Type B pancreatic cell (in vitro differentiated cells): ENCODE data around the gene MUC4. TPM values are rescaled to one million over a fixed set of nuclear protein-coding genes. Genes with fewer than 3 reads are reported as not detected.

Experiments
- DNase-seq: peaks from one replicate; pipeline ENCODE4 v3.0.0; 2021; ENCODE audit warnings: mixed read lengths; ENCODE audit not compliant: unreplicated experiment; ENCODE audit errors: extremely low spot score
- H3K27ac Mint-ChIP-seq: 2 replicates; pipeline ENCODE4 v1.8.0; 2021; ENCODE audit warnings: mild to moderate bottlenecking, mixed read lengths
- H3K27me3 Mint-ChIP-seq: 2 replicates; pipeline ENCODE4 v1.8.0; 2021; ENCODE audit warnings: mixed read lengths
- H3K36me3 Mint-ChIP-seq: 2 replicates; pipeline ENCODE4 v1.8.0; 2021; ENCODE audit warnings: mixed read lengths
- H3K4me1 Mint-ChIP-seq: one replicate; pipeline ENCODE4 v1.8.0; 2021; ENCODE audit warnings: mixed read lengths; ENCODE audit not compliant: unreplicated experiment
- H3K4me3 Mint-ChIP-seq: 2 replicates; pipeline ENCODE4 v1.8.0; 2021; ENCODE audit warnings: mild to moderate bottlenecking, mixed read lengths
- H3K9me3 Mint-ChIP-seq: 2 replicates; pipeline ENCODE4 v1.8.0; 2021; ENCODE audit warnings: mixed read lengths
- total RNA-seq: library from RNA; stranded (reverse); gene quantifications from 2 replicates; pipeline ENCODE4 v1.2.1, GENCODE V29; 2021; ENCODE audit warnings: low replicate concordance
- TF ChIP-seq, protein P1 (sequence below): fragments of 200-600 bp; sonication (generic); conservative IDR thresholded peaks from 2 replicates; pipeline ENCODE4 v1.5.0; 2021; ENCODE audit warnings: antibody characterized with exemption, mild to moderate bottlenecking

MUC4 gene
- total RNA-seq, 1 donor from 2014 or later, result 2.4 TPM

DNA sequence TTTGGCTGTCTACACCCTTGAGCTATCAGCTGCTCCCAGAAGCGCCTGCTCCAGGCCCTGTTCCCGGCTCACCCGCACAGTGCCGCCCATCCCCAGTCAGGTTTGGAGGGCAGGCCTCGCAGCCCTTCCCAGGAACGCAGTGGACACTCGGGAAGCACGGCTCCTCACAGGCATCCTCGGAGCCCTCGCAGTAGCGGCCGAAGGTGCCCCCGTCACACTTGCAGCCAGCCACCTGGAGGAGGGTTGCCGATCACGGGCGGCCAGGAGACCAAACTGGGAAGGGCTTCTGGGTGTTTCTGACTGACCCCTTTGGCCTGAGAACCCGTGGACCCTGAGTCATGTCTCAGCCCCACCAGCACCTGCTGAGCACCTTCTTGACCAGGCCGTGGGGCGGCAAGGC is 57.6 kb downstream of the MUC4 start:
- Mint-ChIP-seq H3K36me3 (no peaks in the 10 kb centered on the region), H3K27ac (no peak overlapping the region), H3K9me3 (no peaks in the 10 kb centered on the region), H3K27me3 (peaks cover 4% of the 10 kb centered on the region), H3K4me1 (no peaks in the 10 kb centered on the region), H3K4me3 (no peak overlapping the region)
- TF ChIP-seq, protein P1, sequence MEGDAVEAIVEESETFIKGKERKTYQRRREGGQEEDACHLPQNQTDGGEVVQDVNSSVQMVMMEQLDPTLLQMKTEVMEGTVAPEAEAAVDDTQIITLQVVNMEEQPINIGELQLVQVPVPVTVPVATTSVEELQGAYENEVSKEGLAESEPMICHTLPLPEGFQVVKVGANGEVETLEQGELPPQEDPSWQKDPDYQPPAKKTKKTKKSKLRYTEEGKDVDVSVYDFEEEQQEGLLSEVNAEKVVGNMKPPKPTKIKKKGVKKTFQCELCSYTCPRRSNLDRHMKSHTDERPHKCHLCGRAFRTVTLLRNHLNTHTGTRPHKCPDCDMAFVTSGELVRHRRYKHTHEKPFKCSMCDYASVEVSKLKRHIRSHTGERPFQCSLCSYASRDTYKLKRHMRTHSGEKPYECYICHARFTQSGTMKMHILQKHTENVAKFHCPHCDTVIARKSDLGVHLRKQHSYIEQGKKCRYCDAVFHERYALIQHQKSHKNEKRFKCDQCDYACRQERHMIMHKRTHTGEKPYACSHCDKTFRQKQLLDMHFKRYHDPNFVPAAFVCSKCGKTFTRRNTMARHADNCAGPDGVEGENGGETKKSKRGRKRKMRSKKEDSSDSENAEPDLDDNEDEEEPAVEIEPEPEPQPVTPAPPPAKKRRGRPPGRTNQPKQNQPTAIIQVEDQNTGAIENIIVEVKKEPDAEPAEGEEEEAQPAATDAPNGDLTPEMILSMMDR, result no peak
- no peak for DNase-seq

DNA sequence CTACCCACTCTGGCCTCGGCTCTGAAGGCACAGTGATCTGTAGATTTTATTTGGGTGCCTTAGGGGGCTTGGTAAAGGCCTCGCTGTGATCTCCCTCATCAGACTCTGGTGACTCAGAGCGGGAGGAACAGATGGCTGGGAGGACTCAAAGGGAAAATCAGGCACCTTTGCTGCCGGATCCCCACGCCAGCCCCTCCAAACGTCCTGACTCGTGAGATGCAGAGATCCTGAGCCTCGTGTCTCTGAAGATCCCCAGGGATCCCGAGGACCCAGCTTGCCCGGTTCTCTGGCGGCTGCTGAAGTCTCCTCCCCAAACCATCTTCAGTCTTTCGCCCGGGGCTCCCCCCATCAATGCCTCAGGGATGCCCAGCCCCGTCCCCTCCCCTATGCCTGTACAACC is 58.1 kb downstream of the MUC4 start:
- Mint-ChIP-seq H3K36me3 (no peaks in the 10 kb centered on the region), H3K4me1 (no peaks in the 10 kb centered on the region), H3K9me3 (no peaks in the 10 kb centered on the region), H3K27me3 (peaks cover 9% of the 10 kb centered on the region), H3K27ac (no peak overlapping the region), H3K4me3 (no peak overlapping the region)
- no peak for DNase-seq
- TF ChIP-seq, protein P1, result no peak

GRCh38 chr3:195752546-195753331 is 59.0 kb downstream of the MUC4 start:
- Mint-ChIP-seq H3K27ac (no peak overlapping the region), H3K27me3 (peaks cover 11% of the 10 kb centered on the region), H3K4me3 (no peak overlapping the region), H3K36me3 (no peaks in the 10 kb centered on the region), H3K9me3 (no peaks in the 10 kb centered on the region), H3K4me1 (no peaks in the 10 kb centered on the region)
- TF ChIP-seq, protein P1, result no peak
- DNase-seq, result no peak

GRCh38 chr3:195752066-195752465 is 59.7 kb downstream of the MUC4 start:
- peaks cover 13% of the 10 kb centered on the region for H3K27me3 Mint-ChIP-seq
- TF ChIP-seq, protein P1, result no peak
- H3K36me3 Mint-ChIP-seq, result no peaks in the 10 kb centered on the region
- H3K4me1 Mint-ChIP-seq, result no peaks in the 10 kb centered on the region
- no peak for DNase-seq
- no peaks in the 10 kb centered on the region for H3K9me3 Mint-ChIP-seq
- no peak overlapping the region for H3K4me3 Mint-ChIP-seq
- no peak overlapping the region for H3K27ac Mint-ChIP-seq

- no peak for DNase-seq
- Mint-ChIP-seq H3K36me3 (no peaks in the 10 kb centered on the region), H3K9me3 (no peaks in the 10 kb centered on the region)
Measured at GRCh38 chr3:195751560-195751959, 60.2 kb downstream of the MUC4 start.

More at GRCh38 chr3:195751560-195751959, 60.2 kb downstream of the MUC4 start:
- H3K27me3 Mint-ChIP-seq, result peaks cover 15% of the 10 kb centered on the region
- TF ChIP-seq, protein P1, result no peak
- H3K4me3 Mint-ChIP-seq, result no peak overlapping the region
- no peak overlapping the region for H3K27ac Mint-ChIP-seq
- no peaks in the 10 kb centered on the region for H3K4me1 Mint-ChIP-seq
